Ectodermal cell (in vitro differentiated cells): Measurements from ENCODE around the gene ZNF618.

ENCODE experiments used
- H3K27ac ChIP-seq: 2 replicates; pipeline ENCODE4 v1.7.0; 2013; ENCODE audit warnings: mild to moderate bottlenecking, low read depth, low read length; ENCODE audit not compliant: insufficient read depth, poor library complexity, severe bottlenecking
- H3K27me3 ChIP-seq: 2 replicates; pipeline ENCODE4 v1.7.0; 2013; ENCODE audit warnings: mild to moderate bottlenecking, low read length; ENCODE audit not compliant: insufficient read depth, control insufficient read depth, poor library complexity, severe bottlenecking
- H3K36me3 ChIP-seq: one replicate; pipeline ENCODE4 v1.7.0; 2013; ENCODE audit warnings: low read length; ENCODE audit not compliant: control insufficient read depth, insufficient read depth
- H3K4me1 ChIP-seq: one replicate; pipeline ENCODE4 v1.7.0; 2013; ENCODE audit warnings: low read length; ENCODE audit not compliant: control insufficient read depth, insufficient read depth
- H3K4me3 ChIP-seq: 2 replicates; pipeline ENCODE4 v1.7.0; 2013; ENCODE audit warnings: low read depth, low read length, control low read depth; ENCODE audit not compliant: insufficient read depth
- H3K9me3 ChIP-seq: 2 replicates; pipeline ENCODE4 v1.7.0; 2013; ENCODE audit warnings: mild to moderate bottlenecking, low read length, moderate library complexity; ENCODE audit not compliant: control insufficient read depth
- WGBS, 2 experiments: methylation state at CpG; one replicate each; pipeline ENCODE4 v1.1.7; 2013; ENCODE audit warnings: missing lambda C conversion rate in 2 of 2; 5-methylcytosine and 5-hydroxymethylcytosine counted together

The ZNF618 gene

GRCh38 chr9:114100536-114100935, 224.4 kb downstream of the ZNF618 start:
- Histone ChIP-seq H3K4me1 (peaks cover 12% of the 10 kb centered on the region), H3K36me3 (no peaks in the 10 kb centered on the region), H3K9me3 (no peaks in the 10 kb centered on the region), H3K27me3 (peaks cover 39% of the 10 kb centered on the region), H3K4me3 (no peak overlapping the region), H3K27ac (no peak overlapping the region)
- 92 to 95% methylated on average over 1 of the region's 1 CpG for WGBS, 2 experiments

GRCh38 chr9:114102484-114102883, 226.4 kb downstream of the ZNF618 start:
- no peak overlapping the region for H3K4me3 ChIP-seq
- H3K9me3 ChIP-seq: no peaks in the 10 kb centered on the region
- H3K4me1 ChIP-seq: peaks cover 12% of the 10 kb centered on the region
- H3K27ac ChIP-seq: no peak overlapping the region
- H3K27me3 ChIP-seq: peaks cover 33% of the 10 kb centered on the region
- no peaks in the 10 kb centered on the region for H3K36me3 ChIP-seq

GRCh38 chr9:114105236-114105635, 229.1 kb downstream of the ZNF618 start:
- no peaks in the 10 kb centered on the region for H3K36me3 ChIP-seq
- H3K27me3 ChIP-seq: peaks cover 9% of the 10 kb centered on the region
- WGBS, 2 experiments: 83 to 95% methylated on average over 4 to 5 of the region's 5 CpGs
- no peak overlapping the region for H3K4me3 ChIP-seq
- H3K9me3 ChIP-seq: no peaks in the 10 kb centered on the region
- peaks cover 11% of the 10 kb centered on the region for H3K4me1 ChIP-seq
- no peak overlapping the region for H3K27ac ChIP-seq
